ENCODE results near the gene CMKLR1. TPM values are rescaled to one million over a fixed set of nuclear protein-coding genes. Genes with fewer than 3 reads are reported as not detected.

Gene CMKLR1
- total RNA-seq, 4 donors from 2014 or later, result 10.2 to 14.5 (median 12.6) TPM

DNA sequence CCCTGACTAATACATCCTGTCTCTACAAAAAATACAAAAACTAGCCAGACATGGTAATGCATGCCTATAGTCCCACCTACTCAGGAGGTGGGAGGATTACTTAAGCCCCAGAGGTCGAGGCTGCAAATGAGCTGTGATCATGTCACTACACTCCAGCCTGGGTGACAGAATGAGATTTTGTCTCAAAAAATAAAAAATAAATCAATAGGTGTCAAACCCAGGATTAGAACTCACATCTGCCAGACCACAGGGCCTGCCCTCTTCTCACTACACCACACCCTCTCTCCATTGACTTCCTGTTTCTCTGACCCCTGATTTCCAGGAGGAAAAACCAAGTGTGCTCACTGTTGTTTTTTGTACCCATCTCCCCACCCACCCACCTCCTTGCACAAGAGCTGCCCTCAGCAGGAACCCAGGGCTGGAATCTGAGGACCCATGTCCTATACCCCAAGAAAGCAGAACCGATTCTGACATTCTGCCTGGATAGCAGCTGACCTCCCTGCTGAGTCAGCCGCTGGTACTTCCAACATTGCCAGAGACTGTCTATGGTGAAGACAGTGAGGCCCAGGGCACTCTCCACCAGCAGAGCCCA lies 6.2 kb downstream of the CMKLR1 start:
- H3K27ac ChIP-seq (replicated peaks in 1 of 4), result no peak overlapping the region
- peaks cover 6 to 31% (median 23%) of the 10 kb centered on the region in 4 donors for H3K4me1 ChIP-seq
- TF ChIP-seq POLR2A (IDR thresholded peaks at IDR 0.05; ENCODE audit: low read depth), result no peak
- TF ChIP-seq, protein P1, sequence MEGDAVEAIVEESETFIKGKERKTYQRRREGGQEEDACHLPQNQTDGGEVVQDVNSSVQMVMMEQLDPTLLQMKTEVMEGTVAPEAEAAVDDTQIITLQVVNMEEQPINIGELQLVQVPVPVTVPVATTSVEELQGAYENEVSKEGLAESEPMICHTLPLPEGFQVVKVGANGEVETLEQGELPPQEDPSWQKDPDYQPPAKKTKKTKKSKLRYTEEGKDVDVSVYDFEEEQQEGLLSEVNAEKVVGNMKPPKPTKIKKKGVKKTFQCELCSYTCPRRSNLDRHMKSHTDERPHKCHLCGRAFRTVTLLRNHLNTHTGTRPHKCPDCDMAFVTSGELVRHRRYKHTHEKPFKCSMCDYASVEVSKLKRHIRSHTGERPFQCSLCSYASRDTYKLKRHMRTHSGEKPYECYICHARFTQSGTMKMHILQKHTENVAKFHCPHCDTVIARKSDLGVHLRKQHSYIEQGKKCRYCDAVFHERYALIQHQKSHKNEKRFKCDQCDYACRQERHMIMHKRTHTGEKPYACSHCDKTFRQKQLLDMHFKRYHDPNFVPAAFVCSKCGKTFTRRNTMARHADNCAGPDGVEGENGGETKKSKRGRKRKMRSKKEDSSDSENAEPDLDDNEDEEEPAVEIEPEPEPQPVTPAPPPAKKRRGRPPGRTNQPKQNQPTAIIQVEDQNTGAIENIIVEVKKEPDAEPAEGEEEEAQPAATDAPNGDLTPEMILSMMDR (IDR thresholded peaks at IDR 0.05), result no peak
- TF ChIP-seq POLR2AphosphoS5 (IDR thresholded peaks at IDR 0.05), result peak in 1 of 2 donors; percentile 15
- intact Hi-C loops (cut with DNase I), result no loop called here
- DNase-seq (ENCODE audit: extremely low spot score), result no peak
- peaks cover 0 to 16% (median 0%) of the 10 kb centered on the region in 4 donors for H3K27me3 ChIP-seq
- no peaks in the 10 kb centered on the region for H3K9me3 ChIP-seq
- no peaks in the 10 kb centered on the region for H3K36me3 ChIP-seq
- WGBS, result 46% methylated on average over 3 of the region's 3 CpGs
- no peak overlapping the region for H3K4me3 ChIP-seq

GRCh38 chr12:108328420-108328819 lies 10.7 kb downstream of the CMKLR1 start:
- Histone ChIP-seq H3K9me3 (no peaks in the 10 kb centered on the region), H3K4me1 (peaks cover 9 to 28% (median 23%) of the 10 kb centered on the region in 4 donors), H3K4me3 (no peak overlapping the region), H3K27me3 (no peaks in the 10 kb centered on the region), H3K27ac (replicated peaks in 1 of 4) (peak overlapping the region in 2 of 4 donors; percentile 52 to 55), H3K36me3 (no peaks in the 10 kb centered on the region)
- intact Hi-C loops (cut with DNase I), result no loop called here
- 80% methylated on average over 7 of the region's 7 CpGs for whole genome bisulfite sequencing
- no peak for DNase-seq (ENCODE audit: extremely low spot score)
- no peak for TF ChIP-seq EP300 (IDR thresholded peaks at IDR 0.05)
- TF ChIP-seq POLR2AphosphoS5 (IDR thresholded peaks at IDR 0.05), result no peak
- TF ChIP-seq, protein P1 (IDR thresholded peaks at IDR 0.05), result no peak
- no peak for TF ChIP-seq POLR2A (IDR thresholded peaks at IDR 0.05; ENCODE audit: low read depth)

DNA sequence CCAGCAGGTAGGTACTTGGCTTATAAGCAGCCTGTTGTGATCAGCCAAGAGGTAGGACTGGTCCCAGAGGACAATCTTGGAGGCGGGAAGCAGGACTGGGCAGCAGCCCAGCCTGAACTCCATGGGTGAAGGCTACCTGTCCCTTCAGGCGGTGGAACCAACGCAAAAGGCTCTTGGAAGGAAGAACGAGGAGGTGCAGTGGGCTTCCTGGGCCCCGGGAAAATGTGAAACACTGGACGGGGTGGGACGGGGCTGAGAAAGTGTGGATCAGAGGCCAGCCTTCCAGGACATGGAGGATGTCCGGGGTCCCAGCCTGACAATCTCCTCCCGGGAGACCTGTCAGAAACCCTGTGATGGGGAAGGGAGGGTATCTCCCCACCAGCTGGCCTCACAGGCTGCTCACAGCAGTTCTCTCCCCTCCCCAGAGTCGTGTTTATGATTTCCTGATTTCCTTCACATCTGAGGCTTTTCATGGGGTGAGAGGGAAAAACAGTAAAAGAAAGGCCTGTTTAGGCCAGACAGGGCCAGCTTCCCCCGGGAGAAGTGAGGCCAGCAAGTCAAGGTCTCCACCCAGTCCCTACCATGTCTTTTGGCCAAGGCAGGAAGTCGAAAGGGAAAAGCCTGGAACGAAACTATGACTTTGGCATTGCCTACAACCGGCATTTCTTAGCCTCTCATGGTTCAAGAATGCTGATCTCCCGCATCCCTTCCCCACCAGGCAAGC lies 11.3 kb downstream of the CMKLR1 start:
- Histone ChIP-seq H3K27ac (replicated peaks in 1 of 4) (peak overlapping the region in 2 of 4 donors; percentile 52 to 55), H3K4me3 (no peak overlapping the region), H3K36me3 (no peaks in the 10 kb centered on the region), H3K4me1 (peaks cover 9 to 28% (median 19%) of the 10 kb centered on the region in 4 donors), H3K27me3 (peaks cover 0 to 2% (median 0%) of the 10 kb centered on the region in 4 donors), H3K9me3 (no peaks in the 10 kb centered on the region)
- WGBS, result 61% methylated on average over 15 of the region's 15 CpGs
- intact Hi-C loops (cut with DNase I), result no loop called here
- no peak for TF ChIP-seq POLR2A (IDR thresholded peaks at IDR 0.05; ENCODE audit: low read depth)
- TF ChIP-seq, protein P1 (IDR thresholded peaks at IDR 0.05), result no peak
- TF ChIP-seq EP300 (IDR thresholded peaks at IDR 0.05), result no peak
- no peak for TF ChIP-seq POLR2AphosphoS5 (IDR thresholded peaks at IDR 0.05)
- no peak for DNase-seq (ENCODE audit: extremely low spot score)

DNA sequence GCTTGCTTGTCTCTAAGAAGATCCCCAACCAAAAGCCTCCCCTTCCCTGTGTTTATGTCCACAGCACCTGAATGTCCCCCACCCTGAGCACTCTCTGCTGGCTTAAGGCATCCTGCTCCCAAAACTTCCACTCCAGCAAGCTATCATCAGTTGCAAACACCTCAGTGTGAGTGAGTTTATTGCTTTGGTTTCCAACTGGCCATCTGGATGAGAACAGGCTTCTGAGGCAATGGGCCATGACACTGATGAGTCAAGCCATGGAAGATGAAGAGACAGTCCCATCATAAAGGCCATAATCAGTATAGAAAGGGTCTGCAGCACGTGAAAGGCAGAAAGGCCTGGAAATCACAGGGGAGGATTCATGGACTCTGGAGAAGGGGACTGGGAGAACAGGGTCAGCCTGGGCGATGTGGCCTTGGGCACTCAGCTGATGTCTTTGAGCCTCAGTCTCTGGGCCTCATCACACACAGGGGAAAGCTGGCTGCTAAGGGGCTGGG lies 12.8 kb downstream of the CMKLR1 start:
- H3K27ac ChIP-seq (replicated peaks in 1 of 4), result no peak overlapping the region
- TF ChIP-seq, protein P1 (IDR thresholded peaks at IDR 0.05), result no peak
- TF ChIP-seq POLR2A (IDR thresholded peaks at IDR 0.05; ENCODE audit: low read depth) (no peak), EP300 (IDR thresholded peaks at IDR 0.05) (no peak), POLR2AphosphoS5 (IDR thresholded peaks at IDR 0.05) (no peak)
- intact Hi-C loops (cut with DNase I), result no loop called here
- H3K4me3 ChIP-seq, result no peak overlapping the region
- peaks cover 0 to 10% (median 0%) of the 10 kb centered on the region in 4 donors for H3K27me3 ChIP-seq
- no peaks in the 10 kb centered on the region for H3K9me3 ChIP-seq
- peaks cover 9 to 28% (median 17%) of the 10 kb centered on the region in 4 donors for H3K4me1 ChIP-seq
- DNase-seq (ENCODE audit: extremely low spot score), result no peak
- WGBS, result 80% methylated on average over 2 of the region's 2 CpGs
- H3K36me3 ChIP-seq, result no peaks in the 10 kb centered on the region
